ENCODE results near the gene SEL1L2. TPM values are rescaled to one million over a fixed set of nuclear protein-coding genes. Genes with fewer than 3 reads are reported as not detected.

Gene SEL1L2
- total RNA-seq, 2 donors from 2014 or later = not detected

DNA sequence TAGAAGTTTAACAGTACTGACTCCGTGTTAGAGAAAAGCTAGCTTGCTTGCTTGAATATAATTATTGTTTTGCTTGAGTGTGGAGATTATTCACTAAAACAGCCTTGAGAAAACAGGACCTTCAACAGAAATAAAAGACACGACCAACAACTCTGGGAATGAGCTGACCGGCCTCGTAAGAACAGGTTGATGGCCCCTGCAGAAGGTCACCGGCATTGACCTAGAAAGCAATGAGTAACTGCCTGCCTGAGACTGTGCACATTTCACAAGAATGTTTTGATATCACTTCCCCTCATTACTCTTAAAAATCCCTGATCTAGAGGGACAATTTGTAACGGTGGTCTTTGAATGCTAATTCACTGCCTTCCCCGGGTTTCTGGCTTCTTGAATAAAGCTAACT lies 49.4 kb downstream of the SEL1L2 start:
- H3K27ac Mint-ChIP-seq = no peak overlapping the region
- H3K4me3 Mint-ChIP-seq = no peak overlapping the region
- no peaks in the 10 kb centered on the region for H3K4me1 ChIP-seq (ENCODE audit: control insufficient read depth, insufficient read depth, low read length)
- H3K9me3 ChIP-seq (ENCODE audit: control insufficient read depth, low read length) = peaks cover 8% of the 10 kb centered on the region
- H3K4me1 Mint-ChIP-seq = peaks cover 9% of the 10 kb centered on the region
- H3K4me3 ChIP-seq (ENCODE audit: low read length) = no peak overlapping the region
- DNase-seq = no peak
- TF ChIP-seq CTCF (conservative IDR thresholded peaks at IDR 0.05) = no peak
- H3K36me3 Mint-ChIP-seq (ENCODE audit: low read depth) = no peaks in the 10 kb centered on the region
- peaks cover 2% of the 10 kb centered on the region for H3K27me3 Mint-ChIP-seq (ENCODE audit: insufficient read depth)
- H3K27me3 ChIP-seq (ENCODE audit: control insufficient read depth, insufficient read depth, low read length, poor library complexity, severe bottlenecking) = no peaks in the 10 kb centered on the region
- no peak overlapping the region for H3K27ac ChIP-seq (ENCODE audit: low read depth, low read length)
- peaks cover 10% of the 10 kb centered on the region for H3K9me3 Mint-ChIP-seq
- H3K36me3 ChIP-seq (ENCODE audit: control insufficient read depth, insufficient read depth, low read length) = no peaks in the 10 kb centered on the region
- 92 to 98% methylated on average over 7 of the region's 7 CpGs for WGBS, 2 experiments (ENCODE audit: insufficient coverage in 1 of 2, insufficient read length in 1 of 2)
- no peak overlapping the region for H3K9ac ChIP-seq (ENCODE audit: extremely low read depth, low read length, poor library complexity, severe bottlenecking)

GRCh38 chr20:13936781-13937576 lies 53.4 kb downstream of the SEL1L2 start:
- 66 to 90% methylated on average over 5 to 9 of the region's 9 CpGs for WGBS, 2 experiments (ENCODE audit: insufficient coverage in 1 of 2, insufficient read length in 1 of 2)
- H3K27me3 ChIP-seq (ENCODE audit: control insufficient read depth, insufficient read depth, low read length, poor library complexity, severe bottlenecking) = no peaks in the 10 kb centered on the region
- no peaks in the 10 kb centered on the region for H3K4me1 ChIP-seq (ENCODE audit: control insufficient read depth, insufficient read depth, low read length)
- DNase-seq = no peak
- H3K9me3 ChIP-seq (ENCODE audit: control insufficient read depth, low read length) = peaks cover 8% of the 10 kb centered on the region
- Mint-ChIP-seq H3K36me3 (ENCODE audit: low read depth) (no peaks in the 10 kb centered on the region), H3K27ac (no peak overlapping the region), H3K9me3 (peaks cover 15% of the 10 kb centered on the region), H3K4me3 (no peak overlapping the region), H3K4me1 (peaks cover 15% of the 10 kb centered on the region), H3K27me3 (ENCODE audit: insufficient read depth) (peaks cover 2% of the 10 kb centered on the region)
- H3K27ac ChIP-seq (ENCODE audit: low read depth, low read length) = no peak overlapping the region
- no peaks in the 10 kb centered on the region for H3K36me3 ChIP-seq (ENCODE audit: control insufficient read depth, insufficient read depth, low read length)
- H3K9ac ChIP-seq (ENCODE audit: extremely low read depth, low read length, poor library complexity, severe bottlenecking) = no peak overlapping the region
- H3K4me3 ChIP-seq (ENCODE audit: low read length) = no peak overlapping the region
- TF ChIP-seq CTCF (conservative IDR thresholded peaks at IDR 0.05) = no peak

DNA sequence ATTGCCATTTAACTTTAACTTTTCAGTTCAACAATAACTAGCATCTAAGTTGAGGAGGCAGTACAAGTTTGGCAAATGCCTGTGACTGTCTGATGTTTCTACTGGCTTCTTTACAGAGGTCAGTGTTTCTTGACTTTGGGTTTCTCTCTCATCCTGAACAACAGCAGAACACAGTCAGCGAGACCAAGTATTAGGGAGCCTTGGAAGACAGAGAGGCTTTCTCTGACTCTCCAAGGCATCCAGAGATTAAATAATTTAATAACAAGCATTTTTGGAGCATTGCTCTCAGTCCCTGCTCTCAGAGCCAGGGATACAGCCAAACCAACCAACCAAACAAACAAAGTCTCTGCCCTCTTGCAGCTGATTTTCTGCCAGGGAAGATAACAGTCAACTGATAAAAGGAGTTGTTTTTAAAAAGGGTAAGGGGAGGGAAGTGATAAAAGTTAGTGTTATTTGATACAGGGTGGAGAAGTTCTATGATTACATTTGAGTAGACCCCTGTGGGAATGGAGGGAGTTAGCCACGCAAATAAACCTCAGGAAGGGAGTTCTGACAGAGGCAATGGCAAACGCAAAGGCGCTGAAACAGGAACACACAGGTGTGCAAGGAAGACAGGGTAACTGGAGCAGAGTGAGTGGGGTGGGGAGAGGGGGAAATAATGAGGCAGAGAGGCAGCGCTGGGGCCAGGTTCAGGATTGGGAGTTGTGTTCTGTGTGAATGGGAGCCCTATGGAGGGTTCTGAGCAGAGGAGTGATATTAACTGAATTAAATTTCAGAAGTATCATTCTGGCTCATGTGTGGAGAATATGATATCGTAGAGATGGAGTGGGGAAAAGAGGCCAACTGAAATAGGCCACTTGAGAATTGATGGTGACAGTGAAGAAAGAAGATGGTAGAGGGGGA lies 55.2 kb downstream of the SEL1L2 start:
- peaks cover 7% of the 10 kb centered on the region for H3K4me1 Mint-ChIP-seq
- Histone ChIP-seq H3K9me3 (ENCODE audit: control insufficient read depth, low read length) (peaks cover 8% of the 10 kb centered on the region), H3K4me3 (ENCODE audit: low read length) (no peak overlapping the region), H3K36me3 (ENCODE audit: control insufficient read depth, insufficient read depth, low read length) (no peaks in the 10 kb centered on the region), H3K9ac (ENCODE audit: extremely low read depth, low read length, poor library complexity, severe bottlenecking) (no peak overlapping the region), H3K4me1 (ENCODE audit: control insufficient read depth, insufficient read depth, low read length) (no peaks in the 10 kb centered on the region), H3K27ac (ENCODE audit: low read depth, low read length) (no peak overlapping the region), H3K27me3 (ENCODE audit: control insufficient read depth, insufficient read depth, low read length, poor library complexity, severe bottlenecking) (no peaks in the 10 kb centered on the region)
- DNase-seq = no peak
- H3K9me3 Mint-ChIP-seq = peaks cover 15% of the 10 kb centered on the region
- H3K27ac Mint-ChIP-seq = no peak overlapping the region
- no peak overlapping the region for H3K4me3 Mint-ChIP-seq
- 76 to 100% methylated on average over 2 to 6 of the region's 6 CpGs for WGBS, 2 experiments (ENCODE audit: insufficient coverage in 1 of 2, insufficient read length in 1 of 2)
- no peaks in the 10 kb centered on the region for H3K36me3 Mint-ChIP-seq (ENCODE audit: low read depth)
- H3K27me3 Mint-ChIP-seq (ENCODE audit: insufficient read depth) = peaks cover under 1% of the 10 kb centered on the region
- TF ChIP-seq CTCF (conservative IDR thresholded peaks at IDR 0.05) = no peak
